NCI-H524 treated with DMSO at 0.1 percent for 48 hours (cell line): Measurements from ENCODE around the gene SAG.

Experiments
- DNase-seq: peaks from one replicate; lab custom pipeline; 2025; lab: John Stamatoyannopoulos, UW

Gene SAG

GRCh38 chr2:233380132-233380895 lies 72.7 kb downstream of the SAG start:
- DNase-seq = no peak

GRCh38 chr2:233380995-233381637 lies 73.5 kb downstream of the SAG start:
- no peak for DNase-seq

- no peak for DNase-seq
Measured at GRCh38 chr2:233381638-233381995, 74.0 kb downstream of the SAG start.

- no peak for DNase-seq
Measured at GRCh38 chr2:233384015-233384414, 76.4 kb downstream of the SAG start.

- DNase-seq = no peak
Measured at GRCh38 chr2:233384811-233385488, 77.3 kb downstream of the SAG start.

- DNase-seq = no peak
Measured at GRCh38 chr2:233385489-233386044, 78.0 kb downstream of the SAG start.

- no peak for DNase-seq
Measured at GRCh38 chr2:233386382-233387041, 78.9 kb downstream of the SAG start.

GRCh38 chr2:233387225-233387624 lies 79.6 kb downstream of the SAG start:
- DNase-seq = no peak

- DNase-seq = no peak
Measured at GRCh38 chr2:233387667-233388528, 80.3 kb downstream of the SAG start.

GRCh38 chr2:233389601-233390125 lies 82.0 kb downstream of the SAG start:
- DNase-seq = no peak

GRCh38 chr2:233395687-233396086 lies 88.1 kb downstream of the SAG start:
- DNase-seq = no peak
